ENCODE results near the gene S1PR3. TPM values are rescaled to one million over a fixed set of nuclear protein-coding genes. Genes with fewer than 3 reads are reported as not detected.
A peak's percentile ranks its signal among the peaks of the same experiment; 100 is the strongest.
"Not testable (repeated sequence)": the region's sequence is repeated elsewhere in the genome, so short reads cannot be mapped to it uniquely, and the experiment has no call there.

Gene S1PR3
- polyA plus RNA-seq, result 1 to 10 TPM in 2 of 4 donors, under 1 TPM in 2; 0.22 to 6.1 (median 3.3) TPM
- long read RNA-seq, donor 1, full-length matches to known transcripts, result 6 of 6 reads
- long read RNA-seq, donor 1, partial matches to known transcripts, result 0 of 6 reads
- long read RNA-seq, donor 1, other reads (novel, unspliced or antisense), result 0 of 6 reads
- long read RNA-seq, donor 2, full-length matches to known transcripts, result 2 of 2 reads
- long read RNA-seq, donor 2, partial matches to known transcripts, result 0 of 2 reads
- long read RNA-seq, donor 2, other reads (novel, unspliced or antisense), result 0 of 2 reads
- long read RNA-seq, donor 3, full-length matches to known transcripts, result 13 of 13 reads
- long read RNA-seq, donor 3, partial matches to known transcripts, result 0 of 13 reads
- long read RNA-seq, donor 3, other reads (novel, unspliced or antisense), result 0 of 13 reads
- long read RNA-seq, donor 4, result 0 reads
- long read RNA-seq, donor 5, full-length matches to known transcripts, result 4 of 4 reads
- long read RNA-seq, donor 5, partial matches to known transcripts, result 0 of 4 reads
- long read RNA-seq, donor 5, other reads (novel, unspliced or antisense), result 0 of 4 reads
- long read RNA-seq, donor 6, full-length matches to known transcripts, result 4 of 4 reads
- long read RNA-seq, donor 6, partial matches to known transcripts, result 0 of 4 reads
- long read RNA-seq, donor 6, other reads (novel, unspliced or antisense), result 0 of 4 reads
- long read RNA-seq, donor 7, full-length matches to known transcripts, result 26 of 26 reads
- long read RNA-seq, donor 7, partial matches to known transcripts, result 0 of 26 reads
- long read RNA-seq, donor 7, other reads (novel, unspliced or antisense), result 0 of 26 reads
- long read RNA-seq, donor 8, full-length matches to known transcripts, result 2 of 2 reads
- long read RNA-seq, donor 8, partial matches to known transcripts, result 0 of 2 reads
- long read RNA-seq, donor 8, other reads (novel, unspliced or antisense), result 0 of 2 reads
- long read RNA-seq, donor 9, full-length matches to known transcripts, result 2 of 2 reads
- long read RNA-seq, donor 9, partial matches to known transcripts, result 0 of 2 reads
- long read RNA-seq, donor 9, other reads (novel, unspliced or antisense), result 0 of 2 reads
- long read RNA-seq, donor 10, full-length matches to known transcripts, result 12 of 12 reads
- long read RNA-seq, donor 10, partial matches to known transcripts, result 0 of 12 reads
- long read RNA-seq, donor 10, other reads (novel, unspliced or antisense), result 0 of 12 reads

GRCh38 chr9:88991066-88992034 lies at the start of gene S1PR3:
S1PR3 (plus strand) TSS chr9:88991468; CDS start chr9:89001201, 9,733 bp downstream.
- H3K27me3 ChIP-seq (ENCODE audit: control insufficient read depth in 3 of 3, insufficient read depth in 3 of 3, low read length in 3 of 3), result peaks cover 0 to 18% (median 0%) of the 10 kb centered on the region in 3 donors
- DNase-seq (peak; percentile 40 to 58), FAIRE-seq (no peak)
- no peaks in the 10 kb centered on the region for H3K36me3 ChIP-seq (ENCODE audit: control insufficient read depth in 3 of 3, insufficient read depth in 2 of 3, low read depth in 1 of 3, low read length in 3 of 3)
- H3K9me3 ChIP-seq (ENCODE audit: control insufficient read depth in 2 of 2, insufficient read depth in 1 of 2, low read depth in 1 of 2, low read length in 1 of 2), result no peaks in the 10 kb centered on the region
- 2% methylated on average over 69 to 94 of the region's 94 CpGs for WGBS, 3 donors
- H3K4me3 ChIP-seq (ENCODE audit: low read depth in 1 of 3, low read length in 3 of 3), result peak within 1 kb of the TSS; percentile 31 to 68 (median 54)
- peaks cover 0 to 11% (median 5%) of the 10 kb centered on the region in 3 donors for H3K4me1 ChIP-seq (ENCODE audit: control insufficient read depth in 3 of 3, insufficient read depth in 2 of 3, low read depth in 1 of 3, low read length in 2 of 3)
- H3K27ac ChIP-seq (ENCODE audit: low read depth in 1 of 3, low read length in 2 of 3), result peak within 1 kb of the TSS in 2 of 3 donors; percentile 26

GRCh38 chr9:88941586-88941985 lies 49.7 kb upstream of the S1PR3 start:
- FAIRE-seq; H3K36me3 ChIP-seq (ENCODE audit: control insufficient read depth in 3 of 3, insufficient read depth in 2 of 3, low read depth in 1 of 3, low read length in 3 of 3); H3K27me3 ChIP-seq (ENCODE audit: control insufficient read depth in 3 of 3, insufficient read depth in 3 of 3, low read length in 3 of 3); H3K9me3 ChIP-seq (ENCODE audit: control insufficient read depth in 2 of 2, insufficient read depth in 1 of 2, low read depth in 1 of 2, low read length in 1 of 2); H3K4me3 ChIP-seq (ENCODE audit: low read depth in 1 of 3, low read length in 3 of 3): not testable (repeated sequence)
- Histone ChIP-seq H3K4me1 (ENCODE audit: control insufficient read depth in 3 of 3, insufficient read depth in 2 of 3, low read depth in 1 of 3, low read length in 2 of 3) (peaks cover 0 to 11% (median 0%) of the 10 kb centered on the region in 3 donors), H3K27ac (ENCODE audit: low read depth in 1 of 3, low read length in 2 of 3) (peak overlapping the region in 1 of 3 donors; percentile 45)
- DNase-seq, result peak; percentile 53 to 83
- WGBS, 3 donors, result 19 to 63% (median 38%) methylated on average over 5 of the region's 5 CpGs

- DNase-seq (peak; percentile 18 to 25), FAIRE-seq (no peak)
- Histone ChIP-seq H3K27me3 (ENCODE audit: control insufficient read depth in 3 of 3, insufficient read depth in 3 of 3, low read length in 3 of 3) (no peaks in the 10 kb centered on the region), H3K4me1 (ENCODE audit: control insufficient read depth in 3 of 3, insufficient read depth in 2 of 3, low read depth in 1 of 3, low read length in 2 of 3) (peaks cover 0 to 11% (median 0%) of the 10 kb centered on the region in 3 donors), H3K9me3 (ENCODE audit: control insufficient read depth in 2 of 2, insufficient read depth in 1 of 2, low read depth in 1 of 2, low read length in 1 of 2) (no peaks in the 10 kb centered on the region), H3K36me3 (ENCODE audit: control insufficient read depth in 3 of 3, insufficient read depth in 2 of 3, low read depth in 1 of 3, low read length in 3 of 3) (no peaks in the 10 kb centered on the region), H3K27ac (ENCODE audit: low read depth in 1 of 3, low read length in 2 of 3) (peak overlapping the region in 1 of 3 donors; percentile 51), H3K4me3 (ENCODE audit: low read depth in 1 of 3, low read length in 3 of 3) (no peak overlapping the region)
- WGBS, 3 donors, result 10 to 36% (median 16%) methylated on average over 1 of the region's 1 CpG
These were observed 48.9 kb upstream of the S1PR3 start for GRCh38 chr9:88942411-88942810.

GRCh38 chr9:88945636-88946333 lies 45.5 kb upstream of the S1PR3 start:
- DNase-seq (no peak), FAIRE-seq (no peak)
- Histone ChIP-seq H3K36me3 (ENCODE audit: control insufficient read depth in 3 of 3, insufficient read depth in 2 of 3, low read depth in 1 of 3, low read length in 3 of 3) (no peaks in the 10 kb centered on the region), H3K4me1 (ENCODE audit: control insufficient read depth in 3 of 3, insufficient read depth in 2 of 3, low read depth in 1 of 3, low read length in 2 of 3) (peaks cover 3 to 32% (median 5%) of the 10 kb centered on the region in 3 donors), H3K27me3 (ENCODE audit: control insufficient read depth in 3 of 3, insufficient read depth in 3 of 3, low read length in 3 of 3) (no peaks in the 10 kb centered on the region), H3K4me3 (ENCODE audit: low read depth in 1 of 3, low read length in 3 of 3) (no peak overlapping the region), H3K27ac (ENCODE audit: low read depth in 1 of 3, low read length in 2 of 3) (no peak overlapping the region), H3K9me3 (ENCODE audit: control insufficient read depth in 2 of 2, insufficient read depth in 1 of 2, low read depth in 1 of 2, low read length in 1 of 2) (no peaks in the 10 kb centered on the region)
- WGBS, 3 donors, result 59 to 69% (median 63%) methylated on average over 4 of the region's 4 CpGs

- H3K27me3 ChIP-seq (ENCODE audit: control insufficient read depth in 3 of 3, insufficient read depth in 3 of 3, low read length in 3 of 3), result no peaks in the 10 kb centered on the region
- DNase-seq, result no peak
- H3K27ac ChIP-seq (ENCODE audit: low read depth in 1 of 3, low read length in 2 of 3), result no peak overlapping the region
- no peaks in the 10 kb centered on the region for H3K9me3 ChIP-seq (ENCODE audit: control insufficient read depth in 2 of 2, insufficient read depth in 1 of 2, low read depth in 1 of 2, low read length in 1 of 2)
- 68 to 91% (median 73%) methylated on average over 5 of the region's 5 CpGs for WGBS, 3 donors
- FAIRE-seq, result no peak
- H3K36me3 ChIP-seq (ENCODE audit: control insufficient read depth in 3 of 3, insufficient read depth in 2 of 3, low read depth in 1 of 3, low read length in 3 of 3), result no peaks in the 10 kb centered on the region
- H3K4me1 ChIP-seq (ENCODE audit: control insufficient read depth in 3 of 3, insufficient read depth in 2 of 3, low read depth in 1 of 3, low read length in 2 of 3), result peaks cover 5 to 27% (median 8%) of the 10 kb centered on the region in 3 donors
- no peak overlapping the region for H3K4me3 ChIP-seq (ENCODE audit: low read depth in 1 of 3, low read length in 3 of 3)
These were observed 43.4 kb upstream of the S1PR3 start for GRCh38 chr9:88947581-88948573.

- H3K27me3 ChIP-seq (ENCODE audit: control insufficient read depth in 3 of 3, insufficient read depth in 3 of 3, low read length in 3 of 3), result no peaks in the 10 kb centered on the region
- H3K36me3 ChIP-seq (ENCODE audit: control insufficient read depth in 3 of 3, insufficient read depth in 2 of 3, low read depth in 1 of 3, low read length in 3 of 3), result no peaks in the 10 kb centered on the region
- no peak for FAIRE-seq
- peaks cover 8 to 26% (median 12%) of the 10 kb centered on the region in 3 donors for H3K4me1 ChIP-seq (ENCODE audit: control insufficient read depth in 3 of 3, insufficient read depth in 2 of 3, low read depth in 1 of 3, low read length in 2 of 3)
- peaks cover 0 to 3% of the 10 kb centered on the region in 2 donors for H3K9me3 ChIP-seq (ENCODE audit: control insufficient read depth in 2 of 2, insufficient read depth in 1 of 2, low read depth in 1 of 2, low read length in 1 of 2)
- DNase-seq, result peak; percentile 82 to 92
- H3K27ac ChIP-seq (ENCODE audit: low read depth in 1 of 3, low read length in 2 of 3), result peak overlapping the region in 2 of 3 donors; percentile 9 to 46
- no peak overlapping the region for H3K4me3 ChIP-seq (ENCODE audit: low read depth in 1 of 3, low read length in 3 of 3)
- WGBS, 3 donors, result 5 to 20% (median 18%) methylated on average over 9 of the region's 9 CpGs
These were observed 41.8 kb upstream of the S1PR3 start for GRCh38 chr9:88949425-88949824.

All from small intestine (tissue), 16 donors.